Kidney epithelial cell (primary cell): ENCODE measurements around the gene MALL. TPM values are rescaled to one million over a fixed set of nuclear protein-coding genes. Genes with fewer than 3 reads are reported as not detected.
A peak's percentile ranks its signal among the peaks of the same experiment; 100 is the strongest.
"Not testable (repeated sequence)": the region's sequence is repeated elsewhere in the genome, so short reads cannot be mapped to it uniquely, and the experiment has no call there.

Source experiments
- DNase-seq: peaks from one replicate; pipeline ENCODE4 v3.0.0-alpha.2; 2010; ENCODE audit warnings: low read depth
- H3K27me3 ChIP-seq: 2 replicates; pipeline ENCODE4 v1.6.0; 2011; ENCODE audit warnings: low read length; ENCODE audit not compliant: control insufficient read depth, insufficient read depth
- H3K36me3 ChIP-seq: 2 replicates; pipeline ENCODE4 v1.5.1; 2011; ENCODE audit warnings: low read length; ENCODE audit not compliant: control insufficient read depth, insufficient read depth
- H3K4me3 ChIP-seq: 2 replicates; pipeline ENCODE4 v1.5.1; 2011; ENCODE audit warnings: low read depth, mild to moderate bottlenecking, control low read depth, low read length
- total RNA-seq: library from RNA; depleted of rRNA; stranded (reverse); fragments of >200 nt; gene quantifications from 2 replicates; pipeline ENCODE4 v1.2.3, GENCODE V29; 2015
- TF ChIP-seq, protein P1 (sequence below): IDR thresholded peaks from 2 replicates; pipeline ENCODE4 v1.5.1; 2011; ENCODE audit warnings: mild to moderate bottlenecking, moderate library complexity, low read length, control low read depth, inconsistent platforms; ENCODE audit not compliant: insufficient read depth, poor library complexity, severe bottlenecking

Gene MALL
- total RNA-seq, 1 donor from 2014 or later, result 6.1 TPM

DNA sequence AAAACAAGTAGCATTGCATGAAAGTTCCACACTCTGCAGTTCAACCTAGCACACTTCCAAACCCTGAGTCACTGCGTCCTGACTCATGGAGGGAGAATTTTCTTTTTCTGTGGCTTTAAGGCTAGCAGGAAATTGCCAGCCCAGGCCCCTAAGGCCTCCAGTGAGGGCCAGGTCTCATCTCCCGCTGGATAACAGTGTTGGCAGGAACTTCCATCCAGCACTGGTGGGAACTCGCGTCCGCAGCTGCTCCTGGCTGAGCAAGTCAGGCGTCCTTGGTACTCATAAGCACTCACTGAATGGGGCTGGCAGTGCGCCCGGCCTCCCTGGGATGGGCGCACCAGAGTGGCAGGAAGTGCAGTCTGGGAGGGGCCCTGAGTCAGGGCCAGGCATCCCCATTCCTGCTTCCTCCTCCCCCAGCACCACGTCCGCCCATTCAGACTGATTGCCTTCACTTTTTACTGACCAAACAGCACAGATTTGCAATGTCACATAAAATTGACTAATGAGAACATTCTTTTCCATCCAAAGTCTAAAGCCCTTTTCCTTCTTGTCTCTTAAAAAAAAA is 14.3 kb downstream of the MALL start:
- no peaks in the 10 kb centered on the region for H3K36me3 ChIP-seq
- no peak overlapping the region for H3K4me3 ChIP-seq
- DNase-seq, result peak; percentile 99
- TF ChIP-seq, protein P1, sequence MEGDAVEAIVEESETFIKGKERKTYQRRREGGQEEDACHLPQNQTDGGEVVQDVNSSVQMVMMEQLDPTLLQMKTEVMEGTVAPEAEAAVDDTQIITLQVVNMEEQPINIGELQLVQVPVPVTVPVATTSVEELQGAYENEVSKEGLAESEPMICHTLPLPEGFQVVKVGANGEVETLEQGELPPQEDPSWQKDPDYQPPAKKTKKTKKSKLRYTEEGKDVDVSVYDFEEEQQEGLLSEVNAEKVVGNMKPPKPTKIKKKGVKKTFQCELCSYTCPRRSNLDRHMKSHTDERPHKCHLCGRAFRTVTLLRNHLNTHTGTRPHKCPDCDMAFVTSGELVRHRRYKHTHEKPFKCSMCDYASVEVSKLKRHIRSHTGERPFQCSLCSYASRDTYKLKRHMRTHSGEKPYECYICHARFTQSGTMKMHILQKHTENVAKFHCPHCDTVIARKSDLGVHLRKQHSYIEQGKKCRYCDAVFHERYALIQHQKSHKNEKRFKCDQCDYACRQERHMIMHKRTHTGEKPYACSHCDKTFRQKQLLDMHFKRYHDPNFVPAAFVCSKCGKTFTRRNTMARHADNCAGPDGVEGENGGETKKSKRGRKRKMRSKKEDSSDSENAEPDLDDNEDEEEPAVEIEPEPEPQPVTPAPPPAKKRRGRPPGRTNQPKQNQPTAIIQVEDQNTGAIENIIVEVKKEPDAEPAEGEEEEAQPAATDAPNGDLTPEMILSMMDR, result no peak
- no peaks in the 10 kb centered on the region for H3K27me3 ChIP-seq

DNA sequence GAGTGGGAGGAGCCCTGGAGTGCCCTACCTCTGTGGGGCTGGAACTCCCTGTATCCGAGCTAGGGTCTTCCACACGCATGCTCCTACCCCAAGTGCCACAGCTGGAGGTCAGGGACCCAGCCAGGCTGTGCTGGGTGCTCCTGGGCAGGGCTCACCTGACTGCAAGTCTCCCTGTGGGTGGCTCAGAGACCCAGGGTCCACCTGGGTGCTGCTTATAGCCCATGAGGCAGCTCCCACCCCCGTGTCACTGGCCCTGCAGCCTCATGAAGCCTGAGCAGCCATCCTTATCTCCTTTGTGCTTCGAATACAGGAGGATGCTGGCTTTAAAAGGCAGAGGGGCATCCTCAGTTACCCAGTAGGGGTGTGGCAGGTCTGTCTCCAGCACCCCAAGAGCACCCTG is 14.7 kb downstream of the MALL start:
- H3K4me3 ChIP-seq, H3K36me3 ChIP-seq, DNase-seq, H3K27me3 ChIP-seq: not testable (repeated sequence)

DNA sequence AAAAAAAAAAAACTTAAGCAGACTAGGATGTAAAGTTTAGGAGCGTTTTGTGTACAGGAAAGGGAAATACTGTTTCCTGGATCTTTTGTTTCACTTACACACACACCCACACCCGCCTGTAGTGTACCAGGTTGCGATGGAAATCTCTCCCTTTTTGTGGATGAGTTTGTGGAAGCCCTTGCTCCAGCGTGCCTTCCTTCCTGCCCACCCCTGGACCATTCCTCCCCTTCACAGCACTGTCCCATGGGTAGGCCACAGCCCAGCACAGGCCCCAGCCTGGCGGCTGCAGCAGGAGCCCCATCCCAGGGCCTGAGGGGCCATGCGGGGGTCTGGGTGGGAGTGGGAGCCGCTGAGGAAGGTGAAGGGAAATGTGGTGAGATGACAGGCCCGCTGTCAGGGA is 15.1 kb downstream of the MALL start:
- no peaks in the 10 kb centered on the region for H3K27me3 ChIP-seq
- H3K4me3 ChIP-seq, result no peak overlapping the region
- no peak for DNase-seq
- TF ChIP-seq, protein P1, result no peak
- H3K36me3 ChIP-seq, result no peaks in the 10 kb centered on the region

DNA sequence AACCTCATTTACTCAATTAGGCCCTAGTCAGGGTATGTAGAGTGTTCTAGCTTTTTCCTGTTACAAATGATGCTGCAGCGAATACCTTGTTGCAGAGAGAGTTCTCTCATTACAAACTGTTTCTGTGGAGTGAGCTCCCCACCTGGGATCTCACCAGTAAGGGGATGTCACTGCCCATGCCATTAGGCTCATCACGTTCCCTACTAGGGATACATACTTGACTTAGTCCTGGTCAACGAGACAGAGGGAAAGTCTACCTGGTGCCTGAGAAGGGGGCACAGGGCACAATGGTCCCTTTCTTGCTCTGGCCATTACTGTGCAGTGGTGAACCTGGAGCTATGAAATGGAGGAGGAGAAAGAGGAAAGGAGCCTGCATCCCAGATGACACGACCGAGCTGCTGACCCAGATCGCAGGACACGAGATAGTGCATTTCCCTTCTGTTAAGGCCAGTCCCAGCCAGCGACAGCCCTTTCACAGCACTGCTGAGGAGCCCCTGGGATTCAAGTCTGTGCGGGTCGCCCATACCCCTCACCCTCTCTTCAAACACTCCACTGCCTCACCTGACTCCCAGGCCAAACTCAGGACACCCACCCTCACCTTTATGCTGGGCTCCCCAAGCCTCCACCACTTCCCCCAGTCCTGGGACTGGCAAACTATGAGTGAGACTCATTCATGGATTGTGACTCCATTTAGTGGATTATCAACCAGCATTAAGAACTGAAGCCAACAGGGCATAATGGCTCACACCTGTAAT is 16.0 kb downstream of the MALL start:
- Histone ChIP-seq H3K36me3 (no peaks in the 10 kb centered on the region), H3K4me3 (no peak overlapping the region), H3K27me3 (no peaks in the 10 kb centered on the region)
- no peak for DNase-seq
- TF ChIP-seq, protein P1, result no peak

DNA sequence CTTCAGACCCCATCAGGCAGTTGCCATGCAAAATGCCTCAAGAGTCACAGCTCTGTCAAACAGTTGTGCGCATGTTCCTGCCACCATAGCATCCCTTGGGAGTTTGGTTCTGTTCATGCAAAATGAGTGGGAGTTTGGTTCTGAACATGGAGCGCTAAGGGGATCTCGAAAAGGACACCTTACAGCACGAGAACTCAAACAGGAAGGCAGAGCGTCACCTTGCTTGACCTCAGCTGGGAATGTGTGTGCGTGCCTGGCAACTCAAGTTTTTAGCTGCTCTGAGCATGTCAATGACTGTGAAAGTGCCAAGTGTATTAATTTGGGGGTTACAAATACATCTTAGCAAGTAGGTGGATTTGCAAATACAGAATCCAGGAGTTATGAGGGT is 16.6 kb downstream of the MALL start:
- Histone ChIP-seq H3K36me3 (no peaks in the 10 kb centered on the region), H3K4me3 (no peak overlapping the region), H3K27me3 (no peaks in the 10 kb centered on the region)
- DNase-seq, result no peak
- TF ChIP-seq, protein P1, result no peak

DNA sequence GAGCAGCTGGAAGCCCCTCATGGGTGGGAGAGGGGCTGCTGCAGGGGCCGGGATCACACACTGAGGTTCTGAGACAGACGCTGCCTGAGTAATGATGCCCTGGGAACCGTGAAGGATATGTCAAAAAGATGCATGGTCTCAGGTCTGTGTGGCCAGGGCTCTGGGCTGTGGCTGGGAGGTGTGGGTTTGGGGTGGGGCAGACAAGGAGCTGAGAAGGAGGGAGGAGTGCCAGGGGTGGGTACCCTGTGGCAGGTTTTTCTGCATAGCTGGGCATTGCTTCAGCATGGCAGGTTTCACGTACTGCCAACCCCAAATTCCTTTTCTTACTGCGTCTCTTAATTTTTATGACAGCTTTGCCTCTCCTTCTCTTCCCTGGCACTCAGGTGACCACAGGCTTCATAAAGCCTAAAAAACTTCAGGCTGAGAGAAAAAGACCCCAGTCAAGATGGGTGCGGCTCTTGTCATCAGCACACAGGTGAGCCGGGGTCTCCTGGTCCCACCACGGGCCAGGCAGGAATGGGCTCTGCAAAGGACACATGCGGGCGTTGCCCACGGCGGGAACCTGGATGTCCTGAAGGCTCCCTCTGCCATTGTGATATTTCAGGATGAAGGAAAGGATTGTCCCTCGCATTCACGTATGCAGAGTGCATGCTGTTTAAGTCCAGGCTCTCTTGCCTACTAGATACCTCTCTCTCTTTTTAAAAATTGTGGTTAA is 18.0 kb downstream of the MALL start:
- H3K27me3 ChIP-seq, result no peaks in the 10 kb centered on the region
- H3K4me3 ChIP-seq, result no peak overlapping the region
- no peaks in the 10 kb centered on the region for H3K36me3 ChIP-seq
- DNase-seq, result no peak
- TF ChIP-seq, protein P1, result no peak
